ENCODE results near the gene PTGES3L.
"Not testable (repeated sequence)": the region's sequence is repeated elsewhere in the genome, so short reads cannot be mapped to it uniquely, and the experiment has no call there.

PTGES3L gene

DNA sequence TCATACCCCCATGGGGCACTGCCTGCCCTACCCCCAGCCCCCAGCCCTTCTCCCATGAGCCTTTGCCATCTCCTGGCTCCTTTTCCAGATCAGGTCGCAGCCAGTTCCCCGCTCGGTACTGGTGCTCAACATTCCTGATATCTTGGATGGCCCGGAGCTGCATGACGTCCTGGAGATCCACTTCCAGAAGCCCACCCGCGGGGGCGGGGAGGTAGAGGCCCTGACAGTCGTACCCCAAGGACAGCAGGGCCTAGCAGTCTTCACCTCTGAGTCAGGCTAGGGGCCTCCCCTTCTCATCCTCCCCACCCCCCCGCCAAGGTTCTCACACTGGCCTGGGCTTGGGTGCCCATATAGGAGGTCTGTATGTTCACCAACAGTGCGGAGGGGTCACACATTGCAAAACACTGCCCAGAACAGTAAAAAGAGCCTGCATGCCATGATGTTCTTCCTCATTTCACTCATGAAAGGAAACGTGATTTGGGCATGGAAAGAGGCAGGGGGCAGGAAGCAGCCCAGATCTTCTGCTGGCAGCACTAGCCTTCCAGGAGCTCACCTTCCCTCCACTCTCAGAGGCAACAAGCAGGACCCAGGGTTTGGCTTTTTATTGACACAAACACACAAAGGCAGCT is 34.3 kb upstream of the PTGES3L start:
- no peak for DNase-seq

DNA sequence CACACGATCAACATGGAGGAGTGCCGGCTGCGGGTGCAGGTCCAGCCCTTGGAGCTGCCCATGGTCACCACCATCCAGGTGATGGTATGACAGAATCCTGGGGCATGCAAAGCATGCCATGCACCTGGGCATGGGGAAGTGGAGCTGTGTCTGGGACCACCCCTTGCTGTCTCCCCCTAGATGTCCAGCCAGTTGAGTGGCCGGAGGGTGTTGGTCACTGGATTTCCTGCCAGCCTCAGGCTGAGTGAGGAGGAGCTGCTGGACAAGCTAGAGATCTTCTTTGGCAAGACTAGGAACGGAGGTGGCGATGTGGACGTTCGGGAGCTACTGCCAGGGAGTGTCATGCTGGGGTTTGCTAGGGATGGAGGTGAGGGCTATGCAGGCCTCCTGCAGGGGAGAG is 33.4 kb upstream of the PTGES3L start:
- DNase-seq = no peak

DNA sequence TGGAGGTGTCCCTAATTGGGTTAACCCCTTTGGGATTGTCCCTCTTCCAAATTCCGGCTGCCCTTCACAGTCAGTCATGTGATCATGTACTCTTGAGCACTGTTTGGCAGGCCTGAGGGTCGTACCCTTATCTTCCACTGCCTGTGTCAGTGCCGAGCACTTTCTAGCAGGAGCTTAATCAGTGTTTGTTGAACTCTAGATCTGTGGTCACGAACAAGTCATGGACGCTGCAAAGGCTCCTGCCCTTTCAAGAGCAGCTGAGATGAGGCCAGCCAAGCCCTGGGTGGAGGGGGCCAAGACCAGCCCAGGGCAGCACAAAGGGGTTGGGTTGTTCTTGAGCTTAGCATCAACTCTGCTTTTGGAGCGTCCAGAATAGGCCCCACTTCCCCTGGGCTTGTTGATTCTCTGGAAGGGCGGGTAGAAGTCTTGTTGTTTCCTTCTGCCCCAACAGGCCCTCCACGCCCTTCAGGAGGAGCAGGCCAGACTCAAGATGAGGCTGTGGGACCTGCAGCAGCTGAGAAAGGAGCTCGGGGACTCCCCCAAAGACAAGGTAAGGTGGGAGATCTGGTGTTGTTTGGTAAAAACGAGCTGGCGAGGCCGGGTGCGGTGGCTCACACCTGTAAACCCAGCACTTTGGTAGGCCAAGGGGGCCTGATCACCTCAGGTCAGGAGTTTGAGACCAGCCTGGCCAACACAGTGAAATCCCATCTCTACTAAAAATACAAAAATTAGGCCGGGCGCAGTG is 32.0 kb upstream of the PTGES3L start:
- DNase-seq = no peak

DNA sequence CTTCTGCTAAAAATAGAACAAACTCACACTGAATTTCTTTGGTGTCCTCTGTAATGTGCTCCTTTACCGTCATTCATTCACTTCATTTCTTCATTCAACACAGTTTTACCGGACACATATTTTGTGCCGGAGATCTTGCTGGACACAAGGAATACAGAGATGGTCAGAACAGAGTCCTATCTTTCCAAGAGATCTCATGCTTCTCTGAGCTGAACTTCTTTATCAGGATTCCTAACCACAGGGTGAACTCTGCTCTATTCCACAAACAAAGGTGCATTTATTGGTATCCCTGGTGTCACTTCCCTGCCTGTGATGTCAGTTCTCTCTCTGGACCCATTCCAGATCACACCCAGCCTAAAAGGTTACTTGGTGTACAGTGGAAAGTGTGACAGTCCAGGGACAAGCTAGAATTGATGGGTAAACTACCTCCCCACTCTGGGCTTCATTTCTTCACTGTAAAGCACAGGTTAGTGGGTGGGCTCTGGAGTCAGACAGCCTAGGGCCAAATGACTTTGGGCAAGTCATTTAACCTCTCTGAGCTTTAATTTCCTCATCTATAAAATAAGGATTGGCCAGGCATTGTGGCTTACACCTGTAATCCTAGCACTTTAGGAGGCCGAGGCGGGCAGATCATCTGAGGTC is 30.9 kb upstream of the PTGES3L start:
- no peak for DNase-seq

DNA sequence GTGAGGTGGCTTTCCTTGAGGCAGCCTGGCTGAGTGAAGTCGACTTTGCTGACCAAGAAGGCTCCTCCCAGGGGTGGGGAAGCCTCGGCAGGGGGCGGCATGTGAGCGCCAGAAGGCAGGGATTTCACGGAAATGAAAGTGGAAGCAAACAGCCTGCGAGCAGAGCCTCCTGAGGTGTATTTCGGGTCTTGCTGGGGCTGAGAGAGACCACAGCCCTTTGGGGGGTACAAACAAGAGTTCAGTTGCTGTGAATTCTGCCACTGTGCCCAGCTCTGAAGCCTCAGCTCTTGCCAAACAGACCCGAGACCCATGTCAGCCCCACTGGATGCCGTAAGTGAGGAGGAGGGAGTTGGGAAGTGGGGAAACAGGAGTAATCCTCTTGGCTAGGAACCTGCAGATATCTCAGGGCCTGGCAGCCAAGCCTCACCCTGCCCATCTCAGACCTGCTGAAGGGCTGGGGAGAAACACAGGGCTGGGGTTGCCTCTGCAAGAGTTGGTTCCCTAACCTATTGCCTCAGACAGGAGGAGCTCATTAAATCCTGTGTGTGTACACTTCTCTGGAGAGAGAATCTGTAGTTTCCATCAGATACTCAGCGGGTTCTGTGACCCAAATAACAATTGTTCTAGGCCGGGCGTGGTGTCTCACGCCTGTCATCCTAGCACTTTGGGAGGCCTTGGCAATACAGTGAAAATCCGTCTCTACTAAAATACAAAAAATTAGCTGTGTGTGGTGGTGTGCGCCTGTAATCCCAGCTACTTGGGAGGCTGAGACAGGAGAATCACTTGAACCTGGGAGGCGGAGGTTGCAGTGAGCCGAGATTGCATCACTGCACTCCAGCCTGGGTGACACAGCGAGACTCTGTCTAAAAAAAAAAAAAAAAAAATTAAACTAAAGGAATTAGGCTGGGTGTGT is 27.0 kb upstream of the PTGES3L start, which contains the start of gene IFI35:
TSS of gene IFI35 (plus strand) at position 146 of the 913 bp plus-strand sequence. CDS start at position 310, 164 bp downstream.
- DNase-seq = peak; percentile 89

DNA sequence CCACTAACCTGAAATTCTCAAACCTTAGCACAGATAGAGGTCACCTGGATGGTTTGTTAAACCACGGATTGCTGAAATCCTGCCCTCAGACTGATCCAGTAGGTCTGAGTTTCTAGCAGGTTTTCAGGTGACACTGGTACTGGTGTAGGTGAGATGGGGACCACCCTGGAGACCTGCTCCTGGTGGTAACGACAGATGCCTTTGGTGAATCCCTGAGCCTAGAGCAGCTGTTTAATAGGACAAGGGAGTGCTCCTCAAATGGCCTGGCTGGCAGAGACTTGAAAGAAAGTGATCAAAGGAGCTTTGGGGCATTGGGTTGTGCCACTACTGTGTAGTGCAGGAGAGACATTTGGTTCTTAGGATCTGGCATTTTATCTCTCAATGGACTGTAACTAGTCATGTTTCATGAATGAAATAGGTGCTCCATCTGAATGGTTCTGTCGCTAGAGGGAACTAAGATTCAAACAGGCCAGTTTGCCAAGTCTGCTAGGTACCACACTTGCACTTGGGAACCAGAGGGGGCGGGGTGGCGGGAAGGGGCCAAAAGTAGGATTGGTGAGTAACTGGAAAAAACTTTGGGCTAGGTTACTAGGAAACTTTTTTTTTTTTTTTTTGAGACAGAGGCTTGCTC is 23.8 kb upstream of the PTGES3L start:
- no peak for DNase-seq

DNA sequence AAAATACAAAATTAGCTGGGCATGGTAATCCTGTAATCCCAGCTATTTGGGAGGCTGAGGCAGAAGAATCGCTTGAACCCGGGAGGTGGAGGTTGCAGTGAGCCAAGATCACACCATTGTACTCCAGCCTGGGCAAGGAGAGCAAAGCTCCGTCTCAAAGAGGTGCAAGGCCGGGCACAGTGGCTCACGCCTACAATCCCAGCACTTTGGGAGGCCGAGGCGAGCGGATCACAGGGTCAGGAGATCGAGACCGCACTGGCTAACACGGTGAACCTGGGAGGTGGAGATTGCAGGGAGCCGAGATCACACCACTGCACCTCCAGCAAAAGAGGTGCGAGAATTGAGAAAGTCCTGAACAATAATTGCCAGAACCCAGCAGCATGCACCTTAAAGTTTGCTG is 21.0 kb upstream of the PTGES3L start:
- DNase-seq = not testable (repeated sequence)

DNA sequence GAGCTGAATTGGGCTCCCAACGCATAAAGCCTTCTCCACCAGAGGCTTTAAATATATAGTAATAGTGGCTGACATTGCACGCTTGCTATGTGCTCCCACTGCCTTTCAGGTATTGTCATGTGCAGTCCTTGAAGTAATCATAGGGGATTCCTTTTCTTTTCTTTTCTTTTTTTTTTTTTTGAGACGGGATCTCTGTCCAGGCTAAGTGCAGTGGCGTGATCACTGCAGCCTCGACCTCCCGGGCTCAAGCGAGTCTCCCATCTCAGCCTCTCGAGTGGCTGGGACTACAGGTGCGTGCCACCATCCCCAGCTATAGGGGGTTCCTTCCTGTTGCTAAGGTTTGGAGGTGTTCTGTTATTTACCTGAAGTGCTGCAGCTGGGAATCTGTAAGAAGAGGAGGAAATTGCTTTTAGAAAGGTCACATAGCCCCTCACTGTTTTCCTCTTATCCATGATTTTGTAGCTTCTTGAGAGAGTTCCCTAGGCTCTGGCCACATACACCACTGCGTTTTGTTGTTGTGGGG is 19.2 kb upstream of the PTGES3L start:
- DNase-seq = no peak

DNA sequence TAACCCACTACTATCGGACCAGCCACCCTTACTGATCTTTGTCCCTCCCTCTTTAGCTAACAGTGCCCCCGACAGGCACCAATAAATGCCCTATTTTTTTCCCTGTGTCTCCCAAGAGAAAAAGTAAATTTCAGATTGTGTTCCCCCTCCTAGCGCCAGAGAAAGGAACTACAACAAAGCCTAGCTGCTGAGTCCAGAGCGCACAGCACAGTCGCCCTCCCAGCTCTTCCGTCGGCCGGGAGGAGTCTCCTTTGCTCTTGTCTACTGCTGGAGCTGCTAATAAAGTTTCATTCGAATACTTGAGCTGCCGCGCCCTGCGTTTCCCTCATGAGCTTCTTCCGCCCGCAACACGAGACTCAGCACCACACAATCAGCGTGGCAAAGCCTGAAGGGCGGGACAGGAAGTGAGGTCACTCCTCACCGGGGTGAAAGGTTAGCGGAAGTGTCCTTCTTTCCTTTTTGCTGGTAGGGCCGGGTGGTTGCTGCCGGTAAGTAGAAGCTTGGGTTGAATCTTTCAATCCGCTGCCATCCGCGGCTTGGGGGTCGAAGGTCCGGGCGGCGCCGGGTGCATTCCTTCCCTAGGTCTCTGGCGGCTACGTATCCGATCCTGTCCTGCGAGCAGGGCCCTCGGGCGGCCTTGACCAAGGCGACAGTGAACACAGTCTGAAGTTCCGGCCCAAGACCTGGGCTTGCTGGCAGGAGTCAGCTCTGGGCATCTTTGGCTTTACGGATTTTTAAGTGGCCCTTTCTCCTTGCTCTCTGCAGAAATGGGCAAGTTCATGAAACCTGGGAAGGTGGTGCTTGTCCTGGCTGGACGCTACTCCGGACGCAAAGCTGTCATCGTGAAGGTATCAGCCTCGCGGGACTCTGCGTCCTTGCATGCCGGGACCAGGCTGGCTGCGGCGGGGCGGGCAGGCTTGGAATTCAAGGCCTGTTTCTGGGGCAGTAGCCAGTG is 18.4 kb upstream of the PTGES3L start, which contains the start of gene RPL27:
TSS of gene RPL27 (plus strand) at position 436 of the 955 bp plus-strand sequence. CDS start at position 768, 332 bp downstream.
- peak; percentile 99 for DNase-seq

DNA sequence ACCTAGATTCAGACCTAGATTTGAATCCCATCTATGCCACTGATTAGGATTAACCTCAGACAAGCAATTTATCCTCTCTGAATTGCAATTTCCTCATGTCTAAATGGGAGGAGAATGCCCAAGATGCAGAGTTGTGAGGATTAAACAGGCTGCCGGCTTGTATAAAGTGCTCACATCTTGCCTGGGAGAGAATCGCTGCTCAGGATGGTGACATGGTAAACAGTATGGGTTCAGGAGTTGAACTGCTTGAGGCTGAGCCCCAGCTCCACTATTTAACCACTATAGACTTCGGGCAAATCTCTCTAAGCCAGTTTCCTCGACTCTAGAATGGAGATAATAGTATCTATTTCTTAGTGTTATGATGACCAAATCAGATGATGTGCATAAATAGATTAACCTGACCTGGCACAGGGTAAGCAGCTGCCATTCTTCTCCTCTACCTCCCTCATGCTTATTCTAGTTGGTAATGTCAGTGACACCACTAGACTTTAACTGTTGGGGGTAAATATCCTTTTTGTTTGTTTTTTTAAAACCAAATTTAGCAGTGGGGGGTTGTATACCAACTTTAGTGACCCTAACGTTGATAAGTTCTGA is 17.6 kb upstream of the PTGES3L start:
- no peak for DNase-seq

DNA sequence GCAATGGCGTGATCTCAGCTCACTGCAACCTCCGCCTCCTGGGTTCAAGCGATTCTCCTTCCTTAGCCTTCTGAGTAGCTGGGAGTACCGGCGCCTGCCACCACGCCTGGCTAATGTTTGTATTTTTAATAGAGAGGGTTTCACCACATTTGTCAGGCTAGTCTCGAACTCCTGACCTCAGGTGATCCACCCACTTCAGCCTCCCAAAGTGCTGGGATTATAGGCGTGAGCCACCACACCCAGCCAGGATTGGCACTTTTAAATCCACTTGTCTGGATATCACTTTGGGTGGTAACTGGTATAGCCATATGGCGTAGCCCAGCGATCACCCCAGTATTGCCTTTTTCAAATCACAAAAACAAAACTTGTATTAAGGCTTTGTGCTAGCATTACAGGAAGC is 14.0 kb upstream of the PTGES3L start:
- not testable (repeated sequence) for DNase-seq

DNA sequence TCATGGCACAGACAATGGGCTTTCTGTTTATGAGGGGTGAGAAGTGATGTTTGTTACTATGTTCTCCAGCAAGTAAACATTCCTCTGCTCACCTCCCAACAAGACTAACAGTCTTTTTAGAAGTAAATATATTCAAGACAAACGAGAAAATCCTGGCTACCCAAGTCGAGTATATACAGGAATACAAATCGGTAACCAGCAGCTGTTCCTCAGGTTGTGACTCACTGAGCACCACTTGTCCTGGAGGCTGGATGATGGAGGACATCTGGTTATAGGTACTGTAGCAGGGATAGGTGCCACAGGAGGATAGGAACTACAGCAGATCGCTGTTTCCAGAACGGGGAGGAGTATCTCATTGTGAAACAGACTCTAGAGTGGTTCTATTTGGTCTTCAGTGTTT is 13.0 kb upstream of the PTGES3L start:
- DNase-seq = no peak

DNA sequence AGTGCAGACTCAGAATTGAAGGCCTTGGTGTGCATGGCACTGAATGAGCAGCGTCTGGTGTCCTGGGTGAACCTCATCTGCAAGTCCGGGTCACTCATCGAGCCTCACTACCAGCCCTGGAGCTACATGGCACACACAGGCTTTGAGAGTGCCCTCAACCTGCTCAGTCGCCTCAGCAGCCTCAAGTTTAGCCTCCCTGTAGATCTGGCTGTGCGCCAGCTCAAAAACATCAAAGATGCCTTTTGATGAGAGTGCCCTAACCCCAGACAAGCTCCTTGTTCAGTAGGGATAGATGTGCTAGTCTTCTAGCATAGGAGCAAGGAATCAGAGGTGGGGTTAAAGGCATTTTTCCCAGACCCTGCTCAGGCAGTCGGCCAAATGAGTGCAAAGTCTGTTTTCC is 11.6 kb upstream of the PTGES3L start:
- DNase-seq = no peak

DNA sequence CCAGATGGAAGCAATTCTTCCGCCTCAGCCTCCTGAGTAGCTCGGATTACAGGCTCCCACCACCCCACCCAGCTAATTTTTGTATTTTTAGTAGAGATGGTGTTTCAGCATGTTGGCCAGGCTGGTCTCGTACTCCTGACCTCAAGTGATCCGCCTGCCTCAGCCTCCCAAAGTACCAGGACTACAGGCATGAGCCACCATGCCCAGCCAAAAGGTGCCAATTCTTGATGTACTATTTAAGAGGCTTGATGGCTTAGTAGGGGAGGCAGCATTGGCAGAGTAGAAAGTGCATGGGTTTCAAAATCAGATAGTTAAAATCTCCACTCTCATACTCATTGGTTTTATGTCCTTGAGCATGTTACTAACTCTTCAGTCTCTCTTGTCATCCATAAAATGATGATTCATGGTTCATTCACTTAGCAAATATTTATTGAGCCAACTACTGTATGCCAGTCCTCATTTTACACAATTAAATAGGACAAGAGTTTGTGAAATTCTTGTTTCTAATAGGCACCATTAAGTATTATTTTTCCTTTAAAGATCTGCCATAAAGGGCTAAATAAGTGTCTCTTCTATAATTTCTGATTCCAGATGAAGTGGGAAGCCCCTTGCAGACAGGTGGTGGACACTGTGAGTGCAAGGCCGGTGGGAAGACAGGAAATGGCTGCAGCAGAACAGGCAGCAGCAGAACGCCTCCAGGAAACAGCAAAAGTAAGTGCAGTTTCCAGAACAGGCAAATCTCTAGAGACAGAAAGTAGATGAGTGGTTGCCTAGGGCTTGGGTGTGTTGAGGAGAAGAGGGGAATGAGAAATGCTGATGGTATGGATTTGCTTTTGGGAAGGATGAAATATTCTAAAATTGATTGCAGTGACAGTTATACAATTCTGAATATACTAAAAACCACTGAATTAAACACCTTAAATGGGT is 10.1 kb upstream of the PTGES3L start:
- no peak for DNase-seq

DNA sequence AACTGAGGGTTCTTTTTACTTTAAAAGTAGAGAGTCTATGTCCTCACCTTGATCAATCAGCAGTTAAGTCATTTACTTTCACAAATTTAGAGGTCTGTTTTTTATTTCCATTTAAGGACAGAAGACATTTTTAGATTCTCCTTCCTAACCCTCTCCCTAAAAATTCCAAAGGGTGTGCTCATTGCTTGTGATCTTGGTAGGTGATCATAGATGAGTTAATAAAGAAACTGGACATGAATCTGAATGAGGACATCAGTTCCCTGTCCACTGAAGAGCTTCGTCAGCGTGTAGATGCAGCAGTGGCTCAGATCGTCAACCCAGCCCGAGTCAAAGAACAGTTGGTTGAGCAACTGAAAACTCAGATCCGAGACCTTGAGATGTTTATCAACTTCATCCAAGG is 9.3 kb upstream of the PTGES3L start:
- DNase-seq = no peak

DNA sequence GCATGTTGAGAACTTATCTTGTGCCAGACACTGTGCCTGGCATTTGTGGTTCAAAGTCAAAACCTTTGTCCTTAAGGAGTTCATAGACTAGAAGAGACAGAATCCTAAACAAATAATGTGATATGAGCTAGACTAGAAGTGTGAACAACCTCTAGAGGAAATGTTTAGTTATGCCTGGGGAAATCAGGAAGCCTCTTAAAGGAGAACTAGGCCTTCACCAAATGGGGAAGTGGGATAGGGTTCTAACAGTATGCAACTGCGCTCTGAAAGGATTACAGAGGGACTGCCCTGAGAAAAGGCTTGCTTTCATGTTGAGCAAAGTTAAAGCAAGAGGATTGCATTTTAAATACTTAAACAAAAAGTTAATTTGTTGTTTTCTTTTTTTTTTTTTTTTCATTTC is 5.3 kb upstream of the PTGES3L start:
- DNase-seq = no peak

DNA sequence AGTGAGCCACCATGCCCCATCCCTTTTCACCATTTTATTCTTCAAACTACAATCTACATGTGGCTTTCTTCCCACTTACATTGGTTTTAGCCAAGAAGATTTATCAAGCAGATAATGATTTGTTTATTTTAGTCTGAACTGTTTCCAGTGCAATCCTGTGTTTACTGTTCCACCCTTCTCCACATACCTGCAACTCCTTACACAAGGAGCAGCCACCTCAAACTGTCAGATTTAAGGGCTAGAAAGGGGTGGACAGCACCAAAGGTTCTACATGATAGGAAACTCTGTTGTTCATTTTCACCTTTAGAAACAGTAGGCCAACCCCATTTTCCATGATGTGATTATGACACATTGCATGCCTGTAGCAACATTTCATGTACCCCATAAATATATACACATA is 2.4 kb upstream of the PTGES3L start:
- no peak for DNase-seq

DNA sequence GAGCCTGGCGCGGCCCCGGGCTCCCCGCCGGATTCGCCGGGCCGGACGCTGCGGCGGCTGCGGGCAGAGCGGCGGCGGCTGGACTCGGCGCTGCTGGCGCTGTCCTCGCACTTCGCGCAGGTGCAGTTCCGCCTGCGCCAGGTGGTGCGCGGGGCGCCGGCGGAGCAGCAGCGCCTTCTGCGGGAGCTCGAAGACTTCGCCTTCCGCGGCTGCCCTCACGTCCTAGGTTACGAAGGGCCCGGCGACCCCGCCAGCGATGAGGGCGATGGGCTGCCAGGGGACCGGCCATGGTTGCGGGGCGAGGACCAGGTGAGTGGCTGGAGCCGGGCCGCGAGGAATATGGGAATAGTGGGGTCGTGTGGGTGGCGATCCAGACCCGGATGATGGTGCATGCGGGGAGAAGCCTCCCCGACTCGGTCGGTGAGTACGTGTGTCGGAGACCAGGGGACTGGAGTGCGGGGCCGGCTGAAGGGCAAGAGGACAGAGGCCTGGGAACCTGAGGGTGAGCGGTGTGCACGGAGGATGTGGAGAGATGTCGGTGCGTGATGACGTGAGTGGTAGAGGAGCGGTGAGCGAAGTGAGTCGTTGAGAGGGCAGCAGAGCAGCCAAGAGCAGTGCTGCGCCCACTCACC is 1.0 kb upstream of the PTGES3L start:
- peak; percentile 44 for DNase-seq

DNA sequence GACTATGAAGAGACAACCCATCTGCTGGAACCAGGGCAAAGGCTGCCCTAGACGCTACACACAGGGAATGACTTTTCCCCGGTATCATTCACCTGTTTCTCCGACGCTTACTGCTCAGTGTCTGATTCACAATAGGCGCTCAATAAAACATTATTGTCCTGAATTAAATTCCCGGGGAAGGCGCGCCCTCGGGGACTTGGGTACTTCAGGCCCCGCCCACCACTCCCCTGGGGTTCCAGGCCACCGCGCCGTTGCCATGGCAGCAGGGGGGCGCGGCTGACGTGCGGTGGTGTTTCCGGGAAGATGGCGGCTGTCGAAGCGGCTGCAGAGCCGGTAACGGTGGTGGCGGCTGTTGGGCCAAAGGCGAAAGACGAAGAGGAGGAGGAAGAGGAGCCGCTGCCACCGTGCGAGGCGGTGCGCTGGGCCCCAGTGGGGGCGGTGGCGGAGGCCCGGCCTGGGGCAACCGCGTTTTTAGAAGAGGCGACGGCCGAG is 440 bp upstream of the PTGES3L start, which contains the start of gene RUNDC1:
TSS of gene RUNDC1 (plus strand) at position 292 of the 492 bp plus-strand sequence. CDS start at position 304, 12 bp downstream.
- DNase-seq = peak; percentile 90
